Karpas-422 (cell line): Measurements from ENCODE around the gene SMC1B. TPM values are rescaled to one million over a fixed set of nuclear protein-coding genes. Genes with fewer than 3 reads are reported as not detected.

ENCODE experiments used
- DNase-seq: peaks from one replicate; pipeline ENCODE4 v3.0.0-alpha.2; 2015
- H2AFZ ChIP-seq: fragments of 200-600 bp; sonication (generic); 2 replicates; pipeline ENCODE4 v1.6.1; 2014; ENCODE audit warnings: antibody characterized with exemption, low read length, mixed read lengths
- H3K27ac ChIP-seq: fragments of 200-600 bp; sonication (generic); 2 replicates; pipeline ENCODE4 v1.5.1; 2014; ENCODE audit warnings: mild to moderate bottlenecking, low read length, moderate library complexity
- H3K27me3 ChIP-seq: fragments of 200-600 bp; sonication (generic); 2 replicates; pipeline ENCODE4 v1.6.1; 2014; ENCODE audit warnings: low read length, mixed read lengths
- H3K36me3 ChIP-seq: fragments of 200-600 bp; sonication (generic); 2 replicates; pipeline ENCODE4 v1.6.1; 2014; ENCODE audit warnings: low read length, mixed read lengths; ENCODE audit not compliant: insufficient read depth
- H3K4me1 ChIP-seq: fragments of 200-600 bp; sonication (generic); 2 replicates; pipeline ENCODE4 v1.6.1; 2014; ENCODE audit warnings: mild to moderate bottlenecking, low read length, mixed read lengths
- H3K4me2 ChIP-seq: fragments of 200-600 bp; sonication (generic); 2 replicates; pipeline ENCODE4 v1.6.1; 2014; ENCODE audit warnings: low read length, low read depth, mild to moderate bottlenecking; ENCODE audit not compliant: poor library complexity, severe bottlenecking
- H3K4me3 ChIP-seq: fragments of 200-600 bp; sonication (generic); 2 replicates; pipeline ENCODE4 v1.5.1; 2014; ENCODE audit warnings: mild to moderate bottlenecking, antibody characterized with exemption, low read length, mixed read lengths
- H3K79me2 ChIP-seq: fragments of 200-600 bp; sonication (generic); 2 replicates; pipeline ENCODE4 v1.6.1; 2014; ENCODE audit warnings: mild to moderate bottlenecking, low read length, mixed read lengths
- H3K9ac ChIP-seq: fragments of 200-600 bp; sonication (generic); 2 replicates; pipeline ENCODE4 v1.6.0; 2014; ENCODE audit warnings: low read length
- H3K9me2 ChIP-seq: fragments of 200-600 bp; sonication (generic), shearing (Covaris generic); replicated peaks from 2 replicates; pipeline ENCODE4 v1.6.0; 2014; ENCODE audit warnings: mild to moderate bottlenecking, low read length, moderate library complexity; ENCODE audit not compliant: insufficient read depth
- H3K9me3 ChIP-seq: fragments of 300-700, 200-600 bp; sonication (generic); 2 replicates; pipeline ENCODE4 v1.6.1; 2014; ENCODE audit warnings: low read length, mixed read lengths
- H4K20me1 ChIP-seq: fragments of 200-600 bp; sonication (generic); 2 replicates; pipeline ENCODE4 v1.6.1; 2014; ENCODE audit warnings: mild to moderate bottlenecking, antibody characterized with exemption, low read length, low read depth; ENCODE audit not compliant: insufficient read depth
- total RNA-seq: library from RNA; depleted of rRNA; stranded (reverse); fragments of >200 nt; shearing (Covaris generic); gene quantifications from 2 replicates; pipeline ENCODE4 v1.2.3, GENCODE V29; 2014; ENCODE audit warnings: low replicate concordance

Gene SMC1B
- total RNA-seq, 1 experiment from 2014 or later, result not detected

- Histone ChIP-seq H4K20me1 (no peaks in the 10 kb centered on the region), H3K4me1 (no peaks in the 10 kb centered on the region), H3K79me2 (no peaks in the 10 kb centered on the region), H3K9ac (no peak overlapping the region), H3K9me3 (no peaks in the 10 kb centered on the region), H3K36me3 (no peaks in the 10 kb centered on the region), H3K4me3 (no peak overlapping the region), H2AFZ (no peak overlapping the region), H3K27ac (no peak overlapping the region), H3K27me3 (no peaks in the 10 kb centered on the region), H3K4me2 (no peak overlapping the region), H3K9me2 (no peaks in the 10 kb centered on the region)
- DNase-seq, result no peak
These were observed 13.7 kb upstream of the SMC1B start for GRCh38 chr22:45427114-45427513.

GRCh38 chr22:45426387-45426786, 13.0 kb upstream of the SMC1B start:
- H3K27ac ChIP-seq, result no peak overlapping the region
- no peaks in the 10 kb centered on the region for H3K9me2 ChIP-seq
- no peak overlapping the region for H3K4me3 ChIP-seq
- H3K4me2 ChIP-seq, result no peak overlapping the region
- no peaks in the 10 kb centered on the region for H3K79me2 ChIP-seq
- no peaks in the 10 kb centered on the region for H4K20me1 ChIP-seq
- H3K9me3 ChIP-seq, result no peaks in the 10 kb centered on the region
- no peak overlapping the region for H2AFZ ChIP-seq
- H3K27me3 ChIP-seq, result no peaks in the 10 kb centered on the region
- H3K36me3 ChIP-seq, result no peaks in the 10 kb centered on the region
- no peak for DNase-seq
- no peak overlapping the region for H3K9ac ChIP-seq
- no peaks in the 10 kb centered on the region for H3K4me1 ChIP-seq

- no peaks in the 10 kb centered on the region for H3K36me3 ChIP-seq
- no peaks in the 10 kb centered on the region for H3K27me3 ChIP-seq
- H4K20me1 ChIP-seq, result no peaks in the 10 kb centered on the region
- no peaks in the 10 kb centered on the region for H3K9me3 ChIP-seq
- no peaks in the 10 kb centered on the region for H3K9me2 ChIP-seq
- H3K9ac ChIP-seq, result no peak overlapping the region
- no peak overlapping the region for H3K4me2 ChIP-seq
- no peaks in the 10 kb centered on the region for H3K4me1 ChIP-seq
- no peak overlapping the region for H3K27ac ChIP-seq
- H3K4me3 ChIP-seq, result no peak overlapping the region
- no peak for DNase-seq
- no peaks in the 10 kb centered on the region for H3K79me2 ChIP-seq
- no peak overlapping the region for H2AFZ ChIP-seq
These were observed 12.3 kb upstream of the SMC1B start for GRCh38 chr22:45425531-45426265.

- H3K9me2 ChIP-seq, result no peaks in the 10 kb centered on the region
- no peaks in the 10 kb centered on the region for H3K9me3 ChIP-seq
- no peak overlapping the region for H3K4me2 ChIP-seq
- no peak overlapping the region for H3K27ac ChIP-seq
- no peak overlapping the region for H3K4me3 ChIP-seq
- H3K27me3 ChIP-seq, result no peaks in the 10 kb centered on the region
- H3K79me2 ChIP-seq, result no peaks in the 10 kb centered on the region
- no peak overlapping the region for H3K9ac ChIP-seq
- no peaks in the 10 kb centered on the region for H3K36me3 ChIP-seq
- no peak overlapping the region for H2AFZ ChIP-seq
- no peak for DNase-seq
- no peaks in the 10 kb centered on the region for H3K4me1 ChIP-seq
- H4K20me1 ChIP-seq, result no peaks in the 10 kb centered on the region
These were observed 11.7 kb upstream of the SMC1B start for GRCh38 chr22:45425101-45425500.

GRCh38 chr22:45424241-45424731, 10.9 kb upstream of the SMC1B start:
- H3K9me3 ChIP-seq, result no peaks in the 10 kb centered on the region
- no peak for DNase-seq
- no peak overlapping the region for H3K9ac ChIP-seq
- no peaks in the 10 kb centered on the region for H3K4me1 ChIP-seq
- H3K27me3 ChIP-seq, result no peaks in the 10 kb centered on the region
- H3K36me3 ChIP-seq, result no peaks in the 10 kb centered on the region
- no peaks in the 10 kb centered on the region for H3K9me2 ChIP-seq
- H3K79me2 ChIP-seq, result no peaks in the 10 kb centered on the region
- no peak overlapping the region for H3K4me3 ChIP-seq
- H3K27ac ChIP-seq, result no peak overlapping the region
- no peak overlapping the region for H3K4me2 ChIP-seq
- no peaks in the 10 kb centered on the region for H4K20me1 ChIP-seq
- H2AFZ ChIP-seq, result no peak overlapping the region

- no peaks in the 10 kb centered on the region for H3K9me2 ChIP-seq
- no peak overlapping the region for H3K4me3 ChIP-seq
- H3K4me2 ChIP-seq, result no peak overlapping the region
- H4K20me1 ChIP-seq, result no peaks in the 10 kb centered on the region
- no peaks in the 10 kb centered on the region for H3K4me1 ChIP-seq
- no peak overlapping the region for H3K9ac ChIP-seq
- no peaks in the 10 kb centered on the region for H3K36me3 ChIP-seq
- no peak overlapping the region for H3K27ac ChIP-seq
- H3K79me2 ChIP-seq, result no peaks in the 10 kb centered on the region
- H3K9me3 ChIP-seq, result no peaks in the 10 kb centered on the region
- H3K27me3 ChIP-seq, result no peaks in the 10 kb centered on the region
- no peak overlapping the region for H2AFZ ChIP-seq
- no peak for DNase-seq
These were observed 10.1 kb upstream of the SMC1B start for GRCh38 chr22:45423524-45423923.

- H3K4me3 ChIP-seq, result no peak overlapping the region
- H3K36me3 ChIP-seq, result no peaks in the 10 kb centered on the region
- H3K9me3 ChIP-seq, result no peaks in the 10 kb centered on the region
- no peaks in the 10 kb centered on the region for H3K9me2 ChIP-seq
- H4K20me1 ChIP-seq, result no peaks in the 10 kb centered on the region
- H3K4me2 ChIP-seq, result no peak overlapping the region
- no peak overlapping the region for H3K27ac ChIP-seq
- H3K4me1 ChIP-seq, result no peaks in the 10 kb centered on the region
- H3K27me3 ChIP-seq, result no peaks in the 10 kb centered on the region
- no peak for DNase-seq
- no peaks in the 10 kb centered on the region for H3K79me2 ChIP-seq
- H2AFZ ChIP-seq, result no peak overlapping the region
- H3K9ac ChIP-seq, result no peak overlapping the region
These were observed 9.0 kb upstream of the SMC1B start for GRCh38 chr22:45422237-45422983.

- no peak overlapping the region for H3K4me2 ChIP-seq
- DNase-seq, result no peak
- no peaks in the 10 kb centered on the region for H3K9me3 ChIP-seq
- H3K4me3 ChIP-seq, result no peak overlapping the region
- no peak overlapping the region for H3K27ac ChIP-seq
- H3K9me2 ChIP-seq, result no peaks in the 10 kb centered on the region
- H3K4me1 ChIP-seq, result no peaks in the 10 kb centered on the region
- H2AFZ ChIP-seq, result no peak overlapping the region
- H3K9ac ChIP-seq, result no peak overlapping the region
- no peaks in the 10 kb centered on the region for H4K20me1 ChIP-seq
- H3K79me2 ChIP-seq, result no peaks in the 10 kb centered on the region
- no peaks in the 10 kb centered on the region for H3K27me3 ChIP-seq
- no peaks in the 10 kb centered on the region for H3K36me3 ChIP-seq
These were observed 8.1 kb upstream of the SMC1B start for GRCh38 chr22:45421349-45422055.
